Panc1 (cell line): Measurements from ENCODE around the gene PDZD2.

Source experiments
- CTCF ChIP-seq: fragments of 450-650 bp; IDR thresholded peaks from 2 replicates; pipeline ENCODE4 v1.5.1; 2017; ENCODE audit warnings: mild to moderate bottlenecking
- POLR2AphosphoS5 ChIP-seq: IDR thresholded peaks from 2 replicates; pipeline ENCODE4 v1.6.1; 2012; ENCODE audit warnings: mild to moderate bottlenecking, low read depth, low read length, moderate library complexity
- REST ChIP-seq, 2 experiments: IDR thresholded peaks; 2 replicates each; pipeline ENCODE4 v1.6.1; 2011 to 2012; ENCODE audit warnings: low read depth in 2 of 2, control low read depth in 1 of 2, low read length in 1 of 2, mild to moderate bottlenecking in 1 of 2, moderate library complexity in 1 of 2; ENCODE audit not compliant: insufficient read depth in 1 of 2

GRCh38 chr5:32031089-32031488 lies 392.2 kb downstream of the PDZD2 start:
- TF ChIP-seq CTCF (no peak), REST (IDR thresholded peaks at IDR 0.05; ENCODE audit: insufficient read depth in 1 of 2, low read depth in 2 of 2, low read length in 1 of 2) (no peak), POLR2AphosphoS5 (no peak)
